Endothelial cell of umbilical vein (primary cell): ENCODE data around the gene SUCLG1. TPM values are rescaled to one million over a fixed set of nuclear protein-coding genes. Genes with fewer than 3 reads are reported as not detected.

ENCODE experiments used
- BruUV-seq: library from RNA; stranded (reverse); fragments of 400-500 nt; replicated peaks from 2 replicates; lab custom pipeline; 2021; lab: Mats Ljungman, UMichigan
- CTCF ChIA-PET: fragments of 300-600, 350-600 bp; sonication (Branson Sonifier 250); formaldehyde crosslinking; loops from one replicate; lab custom pipeline; 2021; ENCODE audit warnings: antibody characterized with exemption, inconsistent platforms; lab: Charles Lee
- POLR2A ChIA-PET: fragments of 300-600, 350-600 bp; sonication (Branson Sonifier 250); formaldehyde crosslinking; loops from one replicate; lab custom pipeline; 2021; ENCODE audit warnings: antibody characterized with exemption, inconsistent platforms; lab: Charles Lee
- DNase-seq: peaks from one replicate; pipeline ENCODE4 v3.0.0-alpha.2; 2011; ENCODE audit warnings: low read depth, low spot score
- FAIRE-seq: peaks from 2 replicates; lab custom pipeline; 2011; peaks lifted over from hg19 to GRCh38; lab: Jason Lieb, UNC
- H2AFZ ChIP-seq: 2 replicates; pipeline ENCODE4 v1.6.0; 2012; ENCODE audit warnings: low read depth, low read length, control low read depth, inconsistent platforms
- H3K27ac ChIP-seq: 2 replicates; pipeline ENCODE4 v1.5.1; 2011; ENCODE audit warnings: low read depth, mild to moderate bottlenecking, control low read depth, low read length, moderate library complexity; ENCODE audit not compliant: insufficient read depth
- H3K27me3 ChIP-seq, 2 experiments: 2 replicates each; pipeline versions ENCODE4 v1.6.0 to v1.6.1; 2011; ENCODE audit warnings: low read length in 2 of 2, mixed read lengths in 1 of 2; ENCODE audit not compliant: control insufficient read depth in 2 of 2, insufficient read depth in 2 of 2
- H3K36me3 ChIP-seq, 2 experiments: 2 replicates in 1 of 2; 3 replicates in 1 of 2; pipeline ENCODE4 v1.5.1; 2011; ENCODE audit warnings: low read length in 2 of 2, mild to moderate bottlenecking in 1 of 2, moderate library complexity in 1 of 2; ENCODE audit not compliant: control insufficient read depth in 2 of 2, insufficient read depth in 2 of 2; ENCODE audit errors: extremely low read depth in 1 of 2
- H3K4me1 ChIP-seq: 3 replicates; pipeline ENCODE4 v1.5.1; 2011; ENCODE audit warnings: mild to moderate bottlenecking, low read length; ENCODE audit not compliant: control insufficient read depth, insufficient read depth; ENCODE audit errors: extremely low read depth
- H3K4me2 ChIP-seq: 2 replicates; pipeline ENCODE4 v1.6.1; 2011; ENCODE audit warnings: low read length, control low read depth, mixed read lengths; ENCODE audit not compliant: insufficient read depth
- H3K4me3 ChIP-seq, 3 experiments: fragments of 200-600 bp in 1 of 3; sonication (generic), shearing (Covaris generic) in 1 of 3; replicated peaks in 1 of 3; 2 replicates each; pipeline ENCODE4 v1.5.1; 2011 to 2016; ENCODE audit warnings: control low read depth in 3 of 3, low read length in 3 of 3, mild to moderate bottlenecking in 2 of 3, inconsistent platforms in 1 of 3, low read depth in 1 of 3, moderate library complexity in 1 of 3; ENCODE audit not compliant: insufficient read depth in 1 of 3
- H3K79me2 ChIP-seq: 2 replicates; pipeline ENCODE4 v1.6.0; 2012; ENCODE audit warnings: low read length, inconsistent platforms; ENCODE audit not compliant: control insufficient read depth, insufficient read depth
- H3K9ac ChIP-seq: replicated peaks from 2 replicates; pipeline ENCODE3; 2011; ENCODE audit warnings: low read length, control low read depth; ENCODE audit not compliant: insufficient read depth; ENCODE audit errors: extremely low read depth
- H3K9me1 ChIP-seq: replicated peaks from 3 replicates; pipeline ENCODE4 v1.6.0; 2011; ENCODE audit warnings: mild to moderate bottlenecking, low read length; ENCODE audit not compliant: control insufficient read depth, insufficient read depth; ENCODE audit errors: extremely low read depth
- H3K9me3 ChIP-seq: replicated peaks from 2 replicates; pipeline ENCODE4 v1.5.1; 2012; ENCODE audit warnings: low read length, inconsistent platforms; ENCODE audit not compliant: control insufficient read depth, insufficient read depth
- H4K20me1 ChIP-seq: replicated peaks from 2 replicates; pipeline ENCODE3; 2011; ENCODE audit warnings: mild to moderate bottlenecking, low read length; ENCODE audit not compliant: control insufficient read depth, insufficient read depth; ENCODE audit errors: extremely low read depth
- EZH2 ChIP-seq: IDR thresholded peaks from 2 replicates; pipeline ENCODE4 v1.6.1; 2012; ENCODE audit warnings: borderline replicate concordance, low read depth, mild to moderate bottlenecking, moderate library complexity, low read length, inconsistent platforms; ENCODE audit not compliant: severe bottlenecking
- FOS ChIP-seq: IDR thresholded peaks from 2 replicates; pipeline ENCODE4 v1.6.1; 2011; ENCODE audit warnings: mild to moderate bottlenecking, low read length, moderate library complexity, borderline replicate concordance; ENCODE audit not compliant: insufficient read depth
- GATA2 ChIP-seq: IDR thresholded peaks from 2 replicates; pipeline ENCODE4 v1.7.0; 2011; ENCODE audit warnings: low read depth, mild to moderate bottlenecking, moderate library complexity, mixed read lengths, low read length; ENCODE audit not compliant: insufficient read length, insufficient read depth
- JUN ChIP-seq: IDR thresholded peaks from 2 replicates; pipeline ENCODE4 v1.6.1; 2011; ENCODE audit warnings: borderline replicate concordance, low read depth; ENCODE audit not compliant: insufficient read length, insufficient read depth
- MAX ChIP-seq: IDR thresholded peaks from 2 replicates; pipeline ENCODE4 v1.6.1; 2011; ENCODE audit not compliant: insufficient read depth, insufficient read length
- MYC ChIP-seq: IDR thresholded peaks from one replicate; pipeline ENCODE4 v1.6.1; 2011; ENCODE audit warnings: mild to moderate bottlenecking, low read depth, low read length
- POLR2A ChIP-seq: IDR thresholded peaks from 2 replicates; pipeline ENCODE4 v1.6.1; 2012; ENCODE audit warnings: low read depth, mild to moderate bottlenecking, control low read depth, low read length
- POLR2AphosphoS5 ChIP-seq: IDR thresholded peaks from 2 replicates; pipeline ENCODE4 v1.6.1; 2012; ENCODE audit warnings: low read depth, mild to moderate bottlenecking, control low read depth, low read length, moderate library complexity; ENCODE audit not compliant: insufficient read depth
- dilution Hi-C: fragments of 300-500 bp; cut with MboI; formaldehyde crosslinking; loops from one replicate; pipeline ENCODE4 v1.15.0; 2019; ENCODE audit warnings: low sequenced_read_pairs; ENCODE audit not compliant: extremely low pct_ligation_motif_present
- intact Hi-C: fragments of 100-400 bp; cut with micrococcal nuclease; formaldehyde crosslinking; loops from one replicate; pipeline ENCODE4 v1.10.0; 2022
- polyA plus RNA-seq, 4 experiments: library from polyadenylated mRNA; depleted of rRNA in 3 of 4; stranded (reverse) in 3 of 4; unstranded in 1 of 4; fragments of >200 nt; gene quantifications; 2 replicates each; pipeline versions ENCODE4 v1.2.1 to v1.2.3, GENCODE V29; 2011 to 2012; ENCODE audit warnings: missing spikeins in 1 of 4
- total RNA-seq: library from RNA; stranded (reverse); gene quantifications from 2 replicates; pipeline ENCODE4 v1.2.3, GENCODE V29; 2021
- TF ChIP-seq, protein P1 (sequence below), 2 donors: IDR thresholded peaks; 1 replicate in 1 of 2; 2 replicates in 1 of 2; pipeline ENCODE4 v1.5.1; 2011; ENCODE audit warnings: low read length in 2 of 2, mild to moderate bottlenecking in 2 of 2, moderate library complexity in 2 of 2, control low read depth in 1 of 2, inconsistent platforms in 1 of 2, low read depth in 1 of 2; ENCODE audit not compliant: insufficient read depth in 1 of 2; ENCODE audit errors: extremely low read depth in 1 of 2

The SUCLG1 gene
- total and polyA plus RNA-seq, 2 donors (not counting 3 experiments of a cell fraction or from before 2014, with no cell fraction given) = 31.7 to 59.2 TPM

- H3K9me1 ChIP-seq = no peaks in the 10 kb centered on the region
- POLR2A ChIA-PET = no interaction called here
- DNase-seq (no peak), FAIRE-seq (no peak)
- intact Hi-C loops (no loop called here), dilution Hi-C loops (no loop called here)
- no peaks in the 10 kb centered on the region for H3K79me2 ChIP-seq
- no peaks in the 10 kb centered on the region for H3K9me3 ChIP-seq
- H3K9ac ChIP-seq = no peak overlapping the region
- H3K4me2 ChIP-seq = no peak overlapping the region
- no peaks in the 10 kb centered on the region for H3K36me3 ChIP-seq
- no peak overlapping the region for H2AFZ ChIP-seq
- H3K27me3 ChIP-seq = no peaks in the 10 kb centered on the region
- BruUV-seq = no TSS peak
- CTCF ChIA-PET = no interaction called here
- H3K27ac ChIP-seq = no peak overlapping the region
- no peaks in the 10 kb centered on the region for H4K20me1 ChIP-seq
- no peaks in the 10 kb centered on the region for H3K4me1 ChIP-seq
- TF ChIP-seq POLR2AphosphoS5 = no peak
- no peak for TF ChIP-seq POLR2A
- no peak for TF ChIP-seq FOS
- no peak for TF ChIP-seq EZH2
- TF ChIP-seq, protein P1, sequence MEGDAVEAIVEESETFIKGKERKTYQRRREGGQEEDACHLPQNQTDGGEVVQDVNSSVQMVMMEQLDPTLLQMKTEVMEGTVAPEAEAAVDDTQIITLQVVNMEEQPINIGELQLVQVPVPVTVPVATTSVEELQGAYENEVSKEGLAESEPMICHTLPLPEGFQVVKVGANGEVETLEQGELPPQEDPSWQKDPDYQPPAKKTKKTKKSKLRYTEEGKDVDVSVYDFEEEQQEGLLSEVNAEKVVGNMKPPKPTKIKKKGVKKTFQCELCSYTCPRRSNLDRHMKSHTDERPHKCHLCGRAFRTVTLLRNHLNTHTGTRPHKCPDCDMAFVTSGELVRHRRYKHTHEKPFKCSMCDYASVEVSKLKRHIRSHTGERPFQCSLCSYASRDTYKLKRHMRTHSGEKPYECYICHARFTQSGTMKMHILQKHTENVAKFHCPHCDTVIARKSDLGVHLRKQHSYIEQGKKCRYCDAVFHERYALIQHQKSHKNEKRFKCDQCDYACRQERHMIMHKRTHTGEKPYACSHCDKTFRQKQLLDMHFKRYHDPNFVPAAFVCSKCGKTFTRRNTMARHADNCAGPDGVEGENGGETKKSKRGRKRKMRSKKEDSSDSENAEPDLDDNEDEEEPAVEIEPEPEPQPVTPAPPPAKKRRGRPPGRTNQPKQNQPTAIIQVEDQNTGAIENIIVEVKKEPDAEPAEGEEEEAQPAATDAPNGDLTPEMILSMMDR (IDR thresholded peaks at IDR 0.05; ENCODE audit: extremely low read depth in 1 of 2, insufficient read depth in 1 of 2, low read depth in 1 of 2, low read length in 2 of 2) = no peak
- no peak for TF ChIP-seq MAX
- TF ChIP-seq JUN = no peak
- no peak for TF ChIP-seq GATA2
- no peak for TF ChIP-seq MYC
- H3K4me3 ChIP-seq = no peak overlapping the region
These were observed 70.1 kb downstream of the SUCLG1 start for GRCh38 chr2:84388921-84389490.
